ENCODE data around the gene SNRPA1.

SNRPA1 gene

DNA sequence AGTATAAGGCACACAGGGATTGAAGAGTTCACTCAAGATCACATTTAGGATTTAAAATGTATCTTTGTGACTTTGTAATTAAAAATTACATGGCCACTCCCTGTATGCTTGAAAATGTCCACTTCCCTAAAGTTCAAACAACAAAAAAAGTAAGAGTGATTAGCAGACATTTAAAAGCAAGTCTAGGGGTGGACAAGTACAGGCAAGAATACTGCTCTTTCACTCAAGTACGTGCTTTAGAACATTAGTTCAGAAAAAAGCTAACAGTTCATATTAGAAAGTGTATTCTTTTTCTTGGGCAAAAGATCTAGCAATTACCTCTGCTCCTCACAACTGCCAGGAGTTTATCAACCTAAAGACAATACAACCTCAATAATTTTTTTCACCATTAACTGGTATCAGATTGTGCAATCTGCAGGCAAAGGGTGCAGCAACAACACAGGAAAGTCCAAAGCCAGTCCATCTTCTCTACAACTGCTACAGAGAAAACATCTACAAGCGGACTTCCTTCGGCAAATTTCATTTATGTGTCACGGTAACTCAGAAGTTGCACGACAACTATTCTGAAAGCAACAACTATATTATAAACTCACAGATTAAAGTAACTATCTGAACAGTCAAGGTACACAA, 61.3 kb downstream of the SNRPA1 start:
- H3K27ac ChIP-seq, result peak overlapping the region; percentile 97
- H3K9me3 ChIP-seq, result no peaks in the 10 kb centered on the region
- H3K36me3 ChIP-seq, result peaks cover 31% of the 10 kb centered on the region
- TF ChIP-seq, protein P1, sequence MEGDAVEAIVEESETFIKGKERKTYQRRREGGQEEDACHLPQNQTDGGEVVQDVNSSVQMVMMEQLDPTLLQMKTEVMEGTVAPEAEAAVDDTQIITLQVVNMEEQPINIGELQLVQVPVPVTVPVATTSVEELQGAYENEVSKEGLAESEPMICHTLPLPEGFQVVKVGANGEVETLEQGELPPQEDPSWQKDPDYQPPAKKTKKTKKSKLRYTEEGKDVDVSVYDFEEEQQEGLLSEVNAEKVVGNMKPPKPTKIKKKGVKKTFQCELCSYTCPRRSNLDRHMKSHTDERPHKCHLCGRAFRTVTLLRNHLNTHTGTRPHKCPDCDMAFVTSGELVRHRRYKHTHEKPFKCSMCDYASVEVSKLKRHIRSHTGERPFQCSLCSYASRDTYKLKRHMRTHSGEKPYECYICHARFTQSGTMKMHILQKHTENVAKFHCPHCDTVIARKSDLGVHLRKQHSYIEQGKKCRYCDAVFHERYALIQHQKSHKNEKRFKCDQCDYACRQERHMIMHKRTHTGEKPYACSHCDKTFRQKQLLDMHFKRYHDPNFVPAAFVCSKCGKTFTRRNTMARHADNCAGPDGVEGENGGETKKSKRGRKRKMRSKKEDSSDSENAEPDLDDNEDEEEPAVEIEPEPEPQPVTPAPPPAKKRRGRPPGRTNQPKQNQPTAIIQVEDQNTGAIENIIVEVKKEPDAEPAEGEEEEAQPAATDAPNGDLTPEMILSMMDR (IDR thresholded peaks at IDR 0.05), result no peak
- H3K4me1 ChIP-seq (ENCODE audit: control insufficient read depth in 1 of 2, insufficient read depth in 1 of 2, low read depth in 1 of 2, low read length in 1 of 2), result peaks cover 77 to 88% of the 10 kb centered on the region in 2 experiments
- H3K27me3 ChIP-seq, result no peaks in the 10 kb centered on the region
- no peak overlapping the region for H3K4me3 ChIP-seq (ENCODE audit: low read depth in 1 of 2, low read length in 1 of 2)

DNA sequence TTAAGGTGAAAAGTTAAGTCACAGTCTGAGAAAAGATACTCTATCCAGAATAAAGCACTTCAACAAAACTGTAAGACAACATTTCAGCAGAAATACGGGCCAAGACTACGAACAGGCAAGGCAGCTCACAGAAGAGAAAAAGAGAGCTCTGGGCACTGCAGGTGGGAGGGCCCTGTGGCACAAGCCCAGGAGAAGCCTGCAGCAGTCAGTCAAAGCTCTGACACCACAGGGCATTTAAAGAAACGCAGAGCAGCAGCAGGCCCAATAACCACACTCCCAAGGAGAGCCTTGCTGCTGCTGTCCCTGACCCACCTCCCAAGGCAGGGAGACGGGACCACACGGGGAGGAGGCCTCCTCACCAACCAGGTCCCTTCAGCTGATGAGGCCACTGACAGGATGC, 62.4 kb downstream of the SNRPA1 start:
- no peak overlapping the region for H3K4me3 ChIP-seq (ENCODE audit: low read depth in 1 of 2, low read length in 1 of 2)
- H3K9me3 ChIP-seq, result no peaks in the 10 kb centered on the region
- H3K27me3 ChIP-seq, result no peaks in the 10 kb centered on the region
- H3K4me1 ChIP-seq (ENCODE audit: control insufficient read depth in 1 of 2, insufficient read depth in 1 of 2, low read depth in 1 of 2, low read length in 1 of 2), result peaks cover 66 to 77% of the 10 kb centered on the region in 2 experiments
- H3K27ac ChIP-seq, result peak overlapping the region; percentile 97
- H3K36me3 ChIP-seq, result peaks cover 31% of the 10 kb centered on the region
- TF ChIP-seq, protein P1 (IDR thresholded peaks at IDR 0.05), result no peak

Measured in neutrophil (primary cell).